ENCODE results near the gene SWSAP1. TPM values are rescaled to one million over a fixed set of nuclear protein-coding genes. Genes with fewer than 3 reads are reported as not detected.

The SWSAP1 gene
- total RNA-seq, 4 donors from 2014 or later, result 0.51 to 1.7 (median 1.2) TPM

DNA sequence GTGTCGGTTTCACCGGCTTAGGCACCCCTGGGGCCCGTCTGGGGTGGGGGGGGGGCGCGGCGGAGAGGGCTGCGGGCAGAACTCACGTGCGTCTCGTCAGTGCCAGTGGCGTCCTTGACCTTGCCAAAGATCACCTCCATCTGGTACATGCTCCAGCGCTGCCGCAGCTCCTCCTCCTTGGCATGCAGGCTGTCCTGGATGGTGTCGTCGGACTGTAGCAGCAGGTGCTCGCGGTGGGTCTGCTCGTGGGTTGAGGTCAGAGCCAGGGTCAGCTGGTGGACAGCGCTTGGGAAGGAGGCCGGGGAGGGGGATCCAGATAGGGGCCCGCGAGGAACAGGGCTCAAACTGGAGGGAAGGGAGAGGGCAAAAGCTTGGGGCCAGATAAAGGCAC is 49.3 kb downstream of the SWSAP1 start:
- Histone ChIP-seq H3K36me3 (no peaks in the 10 kb centered on the region), H3K4me3 (no peak overlapping the region), H3K4me1 (peaks cover 4 to 20% of the 10 kb centered on the region in 2 donors), H3K9me3 (no peaks in the 10 kb centered on the region), H3K27ac (no peak overlapping the region), H3K27me3 (peaks cover 42 to 51% (median 47%) of the 10 kb centered on the region in 3 donors)
- TF ChIP-seq POLR2A (IDR thresholded peaks at IDR 0.05), result no peak
- TF ChIP-seq, protein P1, sequence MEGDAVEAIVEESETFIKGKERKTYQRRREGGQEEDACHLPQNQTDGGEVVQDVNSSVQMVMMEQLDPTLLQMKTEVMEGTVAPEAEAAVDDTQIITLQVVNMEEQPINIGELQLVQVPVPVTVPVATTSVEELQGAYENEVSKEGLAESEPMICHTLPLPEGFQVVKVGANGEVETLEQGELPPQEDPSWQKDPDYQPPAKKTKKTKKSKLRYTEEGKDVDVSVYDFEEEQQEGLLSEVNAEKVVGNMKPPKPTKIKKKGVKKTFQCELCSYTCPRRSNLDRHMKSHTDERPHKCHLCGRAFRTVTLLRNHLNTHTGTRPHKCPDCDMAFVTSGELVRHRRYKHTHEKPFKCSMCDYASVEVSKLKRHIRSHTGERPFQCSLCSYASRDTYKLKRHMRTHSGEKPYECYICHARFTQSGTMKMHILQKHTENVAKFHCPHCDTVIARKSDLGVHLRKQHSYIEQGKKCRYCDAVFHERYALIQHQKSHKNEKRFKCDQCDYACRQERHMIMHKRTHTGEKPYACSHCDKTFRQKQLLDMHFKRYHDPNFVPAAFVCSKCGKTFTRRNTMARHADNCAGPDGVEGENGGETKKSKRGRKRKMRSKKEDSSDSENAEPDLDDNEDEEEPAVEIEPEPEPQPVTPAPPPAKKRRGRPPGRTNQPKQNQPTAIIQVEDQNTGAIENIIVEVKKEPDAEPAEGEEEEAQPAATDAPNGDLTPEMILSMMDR (IDR thresholded peaks at IDR 0.05 in 4 of 5, conservative IDR thresholded peaks at IDR 0.05 in 1 of 5), result no peak
- no peak for ATAC-seq
- intact Hi-C loops (cut with DNase I; ENCODE audit: low total_unique reads) (no loop called here), in situ Hi-C loops (cut with MboI; ENCODE audit: low sequenced_read_pairs in 4 of 4) (no loop called here)
- DNase-seq, result no peak

Other genes starting within 250 kb of the SWSAP1 start
- gene SPC24, start 218.9 kb upstream of the SWSAP1 start, total RNA-seq, result 1 to 10 TPM in 1 of 4 donors, under 1 TPM in 1, not detected in 2; 0.55 to 1.6 TPM
- gene KANK2, start 177.1 kb upstream of the SWSAP1 start, total RNA-seq, result 100 to 1,000 TPM in 3 of 4 donors, 10 to 100 TPM in 1; 37.7 to 192 (median 149) TPM
- gene ANGPTL8, start 135.0 kb upstream of the SWSAP1 start, total RNA-seq, result under 1 TPM in 1 of 4 donors, not detected in 3; 0.47 TPM
- gene DOCK6, start 112.1 kb upstream of the SWSAP1 start, total RNA-seq, result 1 to 10 TPM; 4.7 to 9.6 (median 5.8) TPM
- not detected for gene TSPAN16, start 78.5 kb upstream of the SWSAP1 start, total RNA-seq
- gene RAB3D, start 35.0 kb upstream of the SWSAP1 start, total RNA-seq, result 1 to 10 TPM; 1.5 to 3.9 (median 2.4) TPM
- gene TMEM205, start 28.4 kb upstream of the SWSAP1 start, total RNA-seq, result 100 to 1,000 TPM; 159 to 284 (median 164) TPM
- gene CCDC159, start 28.1 kb upstream of the SWSAP1 start, total RNA-seq, result 1 to 10 TPM in 3 of 4 donors, under 1 TPM in 1; 0.85 to 9.2 (median 2.0) TPM
- 10 to 100 TPM; 18.6 to 46.2 (median 36.9) TPM for gene PLPPR2, start 19.2 kb upstream of the SWSAP1 start, total RNA-seq
- gene EPOR, start 9.6 kb downstream of the SWSAP1 start, total RNA-seq, result 1 to 10 TPM; 1.3 to 6.0 (median 2.2) TPM
- gene RGL3, start 44.6 kb downstream of the SWSAP1 start, total RNA-seq, result 1 to 10 TPM in 2 of 4 donors, under 1 TPM in 2; 0.33 to 7.0 (median 1.3) TPM
- not detected for gene ODAD3, start 60.5 kb downstream of the SWSAP1 start, total RNA-seq
- 10 to 100 TPM; 31.6 to 54.2 (median 50.6) TPM for gene PRKCSH, start 61.0 kb downstream of the SWSAP1 start, total RNA-seq
- gene ELAVL3, start 106.4 kb downstream of the SWSAP1 start, total RNA-seq, result not detected
- gene ZNF653, start 131.2 kb downstream of the SWSAP1 start, total RNA-seq, result 10 to 100 TPM in 2 of 4 donors, 1 to 10 TPM in 2; 5.6 to 25.8 (median 10.1) TPM
- gene ECSIT, start 154.5 kb downstream of the SWSAP1 start, total RNA-seq, result 100 to 1,000 TPM in 3 of 4 donors, 10 to 100 TPM in 1; 82.9 to 199 (median 129) TPM
- gene CNN1, start 164.2 kb downstream of the SWSAP1 start, total RNA-seq, result 1 to 10 TPM in 3 of 4 donors, under 1 TPM in 1; 0.92 to 6.7 (median 3.9) TPM
- 10 to 100 TPM; 21.5 to 37.5 (median 27.2) TPM for gene ELOF1, start 184.6 kb downstream of the SWSAP1 start, total RNA-seq
- gene ACP5, start 203.0 kb downstream of the SWSAP1 start, total RNA-seq, result 1 to 10 TPM; 1.3 to 5.9 (median 2.6) TPM
- gene ZNF627, start 222.8 kb downstream of the SWSAP1 start, total RNA-seq, result 1 to 10 TPM; 2.3 to 4.5 (median 3.7) TPM

Measured in gastrocnemius medialis (tissue), 4 donors.